Mesothelial cell of epicardium (in vitro differentiated cells): Measurements from ENCODE around the gene SFR1. TPM values are rescaled to one million over a fixed set of nuclear protein-coding genes. Genes with fewer than 3 reads are reported as not detected.

Experiments used
- DNase-seq, 2 experiments: peaks; one replicate each; pipeline ENCODE4 v3.0.0; 2021; ENCODE audit warnings: low spot score in 2 of 2; ENCODE audit not compliant: unreplicated experiment in 2 of 2
- H3K27ac Mint-ChIP-seq: 2 replicates; pipeline ENCODE4 v1.8.0; 2021; ENCODE audit warnings: mixed read lengths
- H3K27me3 Mint-ChIP-seq: 2 replicates; pipeline ENCODE4 v1.8.0; 2021; ENCODE audit warnings: low read depth, mixed read lengths
- H3K36me3 Mint-ChIP-seq: 2 replicates; pipeline ENCODE4 v1.8.0; 2021; ENCODE audit warnings: mixed read lengths
- H3K4me1 Mint-ChIP-seq: 2 replicates; pipeline ENCODE4 v1.8.0; 2021; ENCODE audit warnings: mixed read lengths
- H3K4me3 Mint-ChIP-seq: 2 replicates; pipeline ENCODE4 v1.8.0; 2021; ENCODE audit warnings: mild to moderate bottlenecking, moderate library complexity, mixed read lengths
- H3K9me3 Mint-ChIP-seq: 2 replicates; pipeline ENCODE4 v1.8.0; 2021; ENCODE audit warnings: mixed read lengths
- total RNA-seq: library from RNA; stranded (reverse); gene quantifications from 3 replicates; pipeline ENCODE4 v1.2.1, GENCODE V29; 2021
- TF ChIP-seq, protein P1 (sequence below): fragments of 200-600 bp; sonication (generic); IDR thresholded peaks from one replicate; pipeline ENCODE4 v1.5.0; 2021; ENCODE audit warnings: antibody characterized with exemption; ENCODE audit not compliant: unreplicated experiment

Gene SFR1
- total RNA-seq, 1 donor from 2014 or later = 7.5 TPM

DNA sequence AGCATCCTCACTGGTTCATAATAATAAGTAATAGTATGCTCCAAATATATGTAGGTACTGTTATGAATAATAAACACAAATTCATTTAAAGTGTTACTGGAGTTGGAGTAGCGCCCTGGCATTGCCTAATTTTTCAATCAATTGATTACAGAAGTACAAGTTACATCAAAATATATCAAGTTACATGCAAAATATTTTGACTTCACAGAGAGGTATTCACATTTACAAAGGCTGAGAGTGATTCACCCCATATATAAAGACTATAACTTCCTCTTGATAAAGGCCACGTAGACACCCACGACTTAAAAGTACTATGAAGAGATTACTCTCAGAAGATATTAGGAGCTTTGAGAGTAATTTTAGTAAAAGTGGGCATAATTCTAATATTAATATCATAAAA lies 22.7 kb upstream of the SFR1 start:
- Mint-ChIP-seq H3K4me3 (no peak overlapping the region), H3K36me3 (peaks cover 3% of the 10 kb centered on the region), H3K9me3 (peaks cover 13% of the 10 kb centered on the region), H3K27me3 (peaks cover 14% of the 10 kb centered on the region), H3K27ac (no peak overlapping the region), H3K4me1 (no peaks in the 10 kb centered on the region)
- DNase-seq = no peak
- TF ChIP-seq, protein P1, sequence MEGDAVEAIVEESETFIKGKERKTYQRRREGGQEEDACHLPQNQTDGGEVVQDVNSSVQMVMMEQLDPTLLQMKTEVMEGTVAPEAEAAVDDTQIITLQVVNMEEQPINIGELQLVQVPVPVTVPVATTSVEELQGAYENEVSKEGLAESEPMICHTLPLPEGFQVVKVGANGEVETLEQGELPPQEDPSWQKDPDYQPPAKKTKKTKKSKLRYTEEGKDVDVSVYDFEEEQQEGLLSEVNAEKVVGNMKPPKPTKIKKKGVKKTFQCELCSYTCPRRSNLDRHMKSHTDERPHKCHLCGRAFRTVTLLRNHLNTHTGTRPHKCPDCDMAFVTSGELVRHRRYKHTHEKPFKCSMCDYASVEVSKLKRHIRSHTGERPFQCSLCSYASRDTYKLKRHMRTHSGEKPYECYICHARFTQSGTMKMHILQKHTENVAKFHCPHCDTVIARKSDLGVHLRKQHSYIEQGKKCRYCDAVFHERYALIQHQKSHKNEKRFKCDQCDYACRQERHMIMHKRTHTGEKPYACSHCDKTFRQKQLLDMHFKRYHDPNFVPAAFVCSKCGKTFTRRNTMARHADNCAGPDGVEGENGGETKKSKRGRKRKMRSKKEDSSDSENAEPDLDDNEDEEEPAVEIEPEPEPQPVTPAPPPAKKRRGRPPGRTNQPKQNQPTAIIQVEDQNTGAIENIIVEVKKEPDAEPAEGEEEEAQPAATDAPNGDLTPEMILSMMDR = no peak

DNA sequence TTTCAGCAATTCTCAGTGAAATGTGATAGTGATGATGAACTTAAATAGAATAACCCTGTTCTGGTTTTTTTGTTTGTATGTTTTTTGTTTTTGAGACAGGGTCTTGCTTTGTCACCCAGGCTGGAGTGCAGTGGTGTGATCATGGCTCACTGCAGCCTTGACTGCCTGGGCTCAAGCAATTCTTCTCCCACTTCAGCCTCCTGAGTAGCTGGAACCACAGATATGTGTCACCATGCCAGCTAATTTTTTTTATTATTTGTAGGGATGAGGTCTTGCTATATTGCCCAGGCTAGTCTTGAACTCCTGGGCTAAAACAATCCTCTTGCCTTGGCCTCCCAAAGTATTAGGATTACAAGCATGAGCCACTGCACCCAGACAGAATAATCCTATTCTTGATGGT lies 22.0 kb upstream of the SFR1 start:
- Mint-ChIP-seq H3K4me1 (no peaks in the 10 kb centered on the region), H3K27ac (no peak overlapping the region), H3K9me3 (peaks cover 13% of the 10 kb centered on the region), H3K36me3 (peaks cover 3% of the 10 kb centered on the region), H3K4me3 (no peak overlapping the region), H3K27me3 (peaks cover 14% of the 10 kb centered on the region)
- TF ChIP-seq, protein P1 = no peak
- no peak for DNase-seq

DNA sequence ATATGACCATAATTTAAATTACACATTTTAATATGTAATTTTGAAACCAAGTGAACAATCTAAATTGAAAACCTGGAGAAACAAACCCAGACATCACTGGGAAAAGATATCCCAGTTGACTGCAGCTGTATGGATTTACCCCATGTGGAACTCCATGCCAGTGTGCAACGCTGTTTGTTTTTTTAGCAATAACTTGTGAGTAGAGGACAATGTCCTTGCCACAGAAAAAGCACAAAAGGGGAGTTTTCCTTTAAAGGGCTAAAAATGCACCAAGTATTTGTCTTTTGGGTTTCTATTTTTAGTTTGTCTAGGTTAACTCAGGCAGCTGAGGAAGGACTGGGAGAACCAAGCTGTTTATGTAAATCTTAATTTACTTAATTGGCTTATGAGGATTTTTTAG lies 21.2 kb upstream of the SFR1 start:
- no peak overlapping the region for H3K4me3 Mint-ChIP-seq
- peaks cover 13% of the 10 kb centered on the region for H3K9me3 Mint-ChIP-seq
- TF ChIP-seq, protein P1 = no peak
- H3K36me3 Mint-ChIP-seq = peaks cover 3% of the 10 kb centered on the region
- H3K27ac Mint-ChIP-seq = no peak overlapping the region
- peaks cover 14% of the 10 kb centered on the region for H3K27me3 Mint-ChIP-seq
- DNase-seq = no peak
- no peaks in the 10 kb centered on the region for H3K4me1 Mint-ChIP-seq

DNA sequence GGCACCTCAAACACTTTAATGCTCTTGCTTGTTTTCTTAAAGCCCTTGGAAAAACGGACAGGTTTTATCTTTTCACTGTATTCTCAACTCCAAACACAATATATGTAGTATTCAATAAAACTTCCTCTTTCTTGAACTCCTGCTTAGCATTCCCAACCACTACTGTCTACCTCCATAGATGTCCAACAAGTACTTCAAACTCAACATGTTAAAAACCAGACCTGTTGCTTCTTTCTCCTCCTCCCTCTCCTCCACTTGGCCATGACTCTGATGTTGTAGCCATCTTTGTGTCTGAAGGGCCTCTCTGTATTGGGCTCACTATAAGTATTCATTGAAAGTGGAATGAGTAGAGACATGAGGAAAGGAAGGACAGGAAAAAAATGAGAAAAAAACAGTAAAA lies 20.1 kb upstream of the SFR1 start:
- peaks cover 14% of the 10 kb centered on the region for H3K27me3 Mint-ChIP-seq
- no peak overlapping the region for H3K27ac Mint-ChIP-seq
- H3K36me3 Mint-ChIP-seq = no peaks in the 10 kb centered on the region
- H3K9me3 Mint-ChIP-seq = peaks cover 6% of the 10 kb centered on the region
- H3K4me1 Mint-ChIP-seq = no peaks in the 10 kb centered on the region
- TF ChIP-seq, protein P1 = no peak
- no peak overlapping the region for H3K4me3 Mint-ChIP-seq
- DNase-seq = no peak

DNA sequence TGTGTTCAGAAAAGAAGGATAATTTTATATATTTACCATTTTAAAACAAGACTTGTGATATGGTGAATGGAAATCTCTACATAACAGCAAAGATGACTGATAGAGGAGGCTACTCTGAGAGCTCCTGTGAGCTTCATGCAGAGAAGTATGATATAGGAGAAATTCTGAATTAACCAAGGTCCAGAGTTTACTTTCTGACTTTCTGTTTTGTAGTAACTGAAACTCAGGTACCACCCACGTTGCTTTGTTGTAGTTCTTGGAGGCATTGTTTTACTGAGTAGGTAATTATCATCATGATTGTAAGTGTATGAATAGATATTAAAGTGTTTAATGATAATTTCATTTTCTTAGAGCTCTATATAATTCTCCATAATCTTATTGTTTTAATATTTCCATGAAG lies 18.0 kb upstream of the SFR1 start:
- DNase-seq = no peak
- Mint-ChIP-seq H3K4me1 (no peaks in the 10 kb centered on the region), H3K4me3 (no peak overlapping the region), H3K36me3 (no peaks in the 10 kb centered on the region), H3K9me3 (peaks cover 3% of the 10 kb centered on the region), H3K27me3 (peaks cover 14% of the 10 kb centered on the region), H3K27ac (no peak overlapping the region)
- TF ChIP-seq, protein P1 = no peak

DNA sequence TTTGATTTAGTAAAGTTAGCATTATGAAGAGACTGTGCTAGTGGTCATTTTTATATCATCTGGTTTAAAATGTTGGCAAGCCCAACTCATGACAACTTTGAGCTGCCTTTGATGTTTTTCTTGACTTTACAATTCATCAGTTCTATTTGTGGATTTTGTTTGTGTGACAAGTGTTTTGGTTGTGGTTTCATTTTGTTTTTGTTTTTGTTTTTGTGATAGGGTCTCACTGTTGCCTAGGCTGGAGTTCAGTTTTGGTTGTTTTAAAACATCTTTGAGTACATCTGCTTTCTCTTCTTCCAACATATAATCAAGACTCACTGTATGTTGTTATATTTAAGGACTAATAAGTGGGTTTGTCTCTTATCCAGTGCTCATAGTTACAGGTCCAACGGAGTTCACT lies 17.6 kb upstream of the SFR1 start:
- no peaks in the 10 kb centered on the region for H3K4me1 Mint-ChIP-seq
- no peak overlapping the region for H3K27ac Mint-ChIP-seq
- TF ChIP-seq, protein P1 = no peak
- H3K4me3 Mint-ChIP-seq = no peak overlapping the region
- no peak for DNase-seq
- no peaks in the 10 kb centered on the region for H3K36me3 Mint-ChIP-seq
- peaks cover 14% of the 10 kb centered on the region for H3K27me3 Mint-ChIP-seq
- peaks cover 3% of the 10 kb centered on the region for H3K9me3 Mint-ChIP-seq
